ENCODE results near the gene TYW1B.
"Not testable (repeated sequence)": the region's sequence is repeated elsewhere in the genome, so short reads cannot be mapped to it uniquely, and the experiment has no call there.

Gene TYW1B

DNA sequence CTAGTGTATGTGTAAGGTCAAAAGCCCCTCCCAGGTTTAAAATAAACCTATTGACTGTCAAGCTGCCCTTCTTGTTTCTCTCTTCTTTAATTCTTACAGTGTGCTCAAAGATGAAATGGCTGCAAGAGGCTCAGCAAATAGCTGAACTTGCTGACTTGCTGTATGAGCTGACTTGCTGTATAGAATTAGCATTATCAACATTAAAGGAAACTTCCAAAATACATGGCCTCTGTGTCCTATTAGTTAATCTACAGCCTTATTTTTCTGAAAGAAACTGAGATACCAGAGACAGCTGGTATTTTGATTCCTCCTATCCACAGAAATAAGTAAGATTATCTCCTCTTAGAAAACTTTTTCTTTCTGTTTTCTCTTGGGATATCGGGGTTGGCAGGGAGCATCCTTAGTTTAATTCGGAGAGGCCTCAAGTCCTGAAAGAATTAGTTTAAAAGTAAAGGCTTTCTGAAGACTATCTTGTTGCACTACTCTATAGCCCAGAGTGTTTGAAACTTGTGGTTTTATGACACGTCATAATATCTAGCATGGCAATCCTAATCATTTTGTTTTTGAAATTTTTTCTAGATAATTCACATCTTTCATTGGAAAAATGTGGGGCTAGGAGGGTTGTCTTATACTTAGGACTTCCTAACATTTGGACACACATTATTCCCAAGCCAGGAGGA is 119.5 kb downstream of the TYW1B start:
- not testable (repeated sequence) for DNase-seq (ENCODE audit: low read depth, low spot score); H3K27ac ChIP-seq

DNA sequence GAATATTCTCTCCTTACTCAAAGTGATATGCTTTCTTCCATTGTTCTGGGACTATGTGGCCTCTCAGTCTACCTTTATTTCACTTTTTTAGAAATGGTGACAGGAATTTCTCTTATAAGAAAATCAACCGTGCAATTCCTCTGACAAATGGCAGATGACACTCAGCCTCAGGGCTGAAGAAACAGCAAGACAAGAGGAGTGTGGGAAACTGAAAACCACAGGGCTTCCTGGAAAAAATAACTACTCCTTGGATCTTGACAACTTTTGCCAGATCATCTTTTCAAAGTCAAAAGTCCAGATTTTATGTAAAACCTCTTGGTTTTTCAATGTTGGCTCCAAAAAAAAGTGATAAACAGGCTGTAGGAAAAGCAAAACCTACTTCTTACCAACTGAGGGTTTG is 121.5 kb downstream of the TYW1B start:
- DNase-seq (ENCODE audit: low read depth, low spot score): no peak
- H3K27ac ChIP-seq: no peak overlapping the region

DNA sequence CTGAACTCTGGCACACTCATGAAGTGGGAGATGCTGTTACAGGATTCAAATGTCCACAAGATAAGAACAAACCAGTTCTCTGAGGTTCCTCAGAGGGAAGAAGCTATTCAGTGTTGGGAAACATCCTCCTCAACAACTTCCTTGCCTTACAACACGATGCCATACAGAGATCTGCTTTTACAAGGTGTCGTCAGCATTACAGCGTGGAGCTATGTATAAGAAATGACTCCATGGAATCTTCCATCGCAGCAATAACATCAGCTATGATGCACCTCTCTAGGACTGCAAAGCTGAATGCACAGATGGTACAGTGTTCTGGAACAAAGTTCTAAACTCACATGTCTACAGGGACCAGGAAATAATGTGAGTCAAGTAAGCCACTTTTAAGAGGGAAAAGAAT is 122.3 kb downstream of the TYW1B start:
- H3K27ac ChIP-seq; DNase-seq (ENCODE audit: low read depth, low spot score): not testable (repeated sequence)

DNA sequence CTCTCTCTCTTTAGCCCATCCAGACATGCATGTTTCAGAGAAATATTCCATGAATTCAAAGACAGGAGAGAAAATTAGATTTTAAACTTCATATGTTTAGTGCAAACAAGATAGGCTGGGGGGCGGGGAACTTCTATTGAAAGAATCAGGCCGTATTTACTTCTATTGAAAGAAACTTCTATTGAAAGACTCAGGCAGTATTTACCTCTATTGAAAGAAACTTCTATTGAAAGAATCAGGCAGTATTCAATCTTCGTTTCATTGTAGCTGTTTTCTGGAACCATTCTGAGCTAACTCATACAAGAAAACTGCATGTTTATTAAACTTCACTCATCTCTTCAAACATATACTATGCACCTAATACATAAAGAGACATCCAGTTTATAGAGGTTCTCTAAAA is 123.1 kb downstream of the TYW1B start:
- no peak for DNase-seq (ENCODE audit: low read depth, low spot score)
- H3K27ac ChIP-seq: no peak overlapping the region

DNA sequence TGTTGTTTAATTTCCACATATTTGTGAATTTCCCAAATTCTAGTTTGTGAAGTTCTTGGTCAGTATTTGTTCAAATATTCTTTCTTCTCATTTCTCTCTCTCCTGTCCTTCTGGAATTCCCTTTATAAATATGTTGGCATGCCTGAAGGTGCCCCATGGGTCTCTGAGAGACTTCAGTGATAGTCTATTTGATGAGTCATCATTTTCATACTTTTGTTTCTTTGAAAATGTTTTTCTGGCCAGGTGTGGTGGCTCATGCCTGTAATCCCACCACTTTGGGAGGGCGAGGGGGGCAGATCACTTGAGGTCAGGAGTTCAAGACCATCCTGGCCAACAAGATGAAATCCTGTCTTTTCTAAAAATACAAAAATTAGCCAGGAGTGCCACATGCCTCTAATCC is 127.5 kb downstream of the TYW1B start:
- not testable (repeated sequence) for DNase-seq (ENCODE audit: low read depth, low spot score)

DNA sequence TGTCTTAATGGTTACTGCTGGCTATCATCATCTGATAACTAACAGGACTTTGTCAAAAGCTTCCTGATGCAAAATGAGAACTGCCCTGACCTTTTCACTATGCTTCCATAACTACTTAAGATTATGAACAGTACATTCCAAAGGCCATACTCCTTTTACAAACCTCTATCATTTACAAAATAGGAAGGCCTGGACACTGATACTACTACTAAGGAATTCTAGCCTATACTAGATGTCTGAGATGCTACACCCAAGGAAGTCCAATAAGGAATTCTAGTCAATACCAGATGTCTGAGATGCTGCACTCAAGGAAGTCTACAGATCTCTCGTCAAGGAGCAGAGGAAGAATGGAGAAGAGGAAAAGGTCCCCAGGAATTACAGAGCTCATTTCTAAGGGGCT is 130.9 kb downstream of the TYW1B start:
- not testable (repeated sequence) for H3K27ac ChIP-seq; DNase-seq (ENCODE audit: low read depth, low spot score)

More for the DNA sequence above, 127.5 kb downstream of the TYW1B start:
- H3K27ac ChIP-seq: not testable (repeated sequence)

DNA sequence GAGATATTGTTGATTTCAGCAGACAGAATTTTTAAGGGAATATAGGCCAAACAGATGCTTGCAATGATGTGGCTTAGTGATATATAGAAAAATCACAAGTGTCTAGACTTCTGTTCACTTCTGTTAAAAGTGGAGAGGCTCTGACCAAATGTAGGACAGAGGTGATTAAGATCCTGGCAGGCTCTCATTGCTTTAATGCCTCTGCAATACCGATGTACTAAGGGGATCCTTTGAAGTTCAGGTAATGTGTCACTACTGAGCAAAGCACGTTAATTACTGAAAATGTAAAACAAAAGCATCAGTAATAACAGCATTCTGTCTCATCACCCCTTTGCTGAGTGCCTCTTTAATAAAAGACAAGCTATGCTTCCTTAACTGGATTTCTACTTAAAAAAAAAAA is 131.4 kb downstream of the TYW1B start:
- not testable (repeated sequence) for H3K27ac ChIP-seq; DNase-seq (ENCODE audit: low read depth, low spot score)

DNA sequence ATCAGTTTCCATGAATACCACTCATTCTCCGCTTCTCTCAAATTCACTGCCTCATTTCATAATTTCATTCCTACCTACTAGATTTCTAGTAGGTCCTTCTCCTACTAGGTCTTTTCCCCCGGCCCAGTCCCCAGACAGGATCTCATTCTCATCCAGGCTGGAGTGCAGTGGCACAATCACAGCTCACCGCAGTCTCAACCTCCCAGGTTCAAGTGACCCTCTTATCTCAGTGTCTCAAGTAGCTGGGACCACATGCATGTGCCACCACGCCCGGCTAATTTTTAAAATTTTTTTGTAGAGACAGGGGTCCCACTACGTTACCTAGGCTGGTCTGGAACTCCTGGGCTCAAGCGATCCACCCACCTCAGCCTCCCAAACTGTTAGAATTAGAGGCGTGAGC is 132.5 kb downstream of the TYW1B start:
- DNase-seq (ENCODE audit: low read depth, low spot score): not testable (repeated sequence)

DNA sequence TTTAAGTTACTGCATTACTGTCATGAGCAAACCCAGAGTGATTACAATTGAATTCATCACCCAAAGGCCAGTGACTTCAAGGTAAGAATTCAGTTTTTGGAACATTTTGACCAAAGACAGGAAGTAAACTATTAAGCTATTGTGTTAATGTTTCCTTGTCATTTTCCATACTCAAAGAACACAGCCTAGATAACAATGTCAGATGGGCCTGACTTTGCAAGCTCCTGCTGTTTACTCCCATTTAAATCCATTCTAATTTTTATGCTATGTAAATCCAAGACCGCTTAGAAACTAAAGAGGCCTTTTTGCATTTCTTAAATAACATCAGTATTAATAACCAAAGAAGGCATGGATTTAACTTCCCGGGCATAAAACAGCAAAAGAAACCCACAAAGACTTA is 136.6 kb downstream of the TYW1B start:
- DNase-seq (ENCODE audit: low read depth, low spot score); H3K27ac ChIP-seq: not testable (repeated sequence)

More for the DNA sequence above, 132.5 kb downstream of the TYW1B start:
- H3K27ac ChIP-seq: not testable (repeated sequence)

DNA sequence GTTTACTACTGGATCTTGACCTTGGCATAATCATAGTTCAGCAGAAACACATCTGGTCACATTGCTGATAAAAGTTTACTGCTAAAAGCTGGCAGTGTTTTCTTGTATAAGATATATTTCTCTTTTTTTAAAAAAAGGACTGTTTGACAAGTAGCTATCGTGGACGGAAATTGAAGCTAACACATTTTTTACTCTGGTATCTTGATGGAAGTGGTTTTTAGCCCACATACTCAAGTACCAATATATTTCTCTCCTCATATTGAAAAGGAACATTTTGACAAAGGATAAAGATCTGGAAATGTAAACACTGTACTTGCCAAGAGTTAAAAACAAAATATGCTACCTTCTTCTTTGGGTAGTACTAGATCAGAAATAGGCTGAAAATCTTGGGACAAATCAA is 137.8 kb downstream of the TYW1B start:
- not testable (repeated sequence) for DNase-seq (ENCODE audit: low read depth, low spot score); H3K27ac ChIP-seq

DNA sequence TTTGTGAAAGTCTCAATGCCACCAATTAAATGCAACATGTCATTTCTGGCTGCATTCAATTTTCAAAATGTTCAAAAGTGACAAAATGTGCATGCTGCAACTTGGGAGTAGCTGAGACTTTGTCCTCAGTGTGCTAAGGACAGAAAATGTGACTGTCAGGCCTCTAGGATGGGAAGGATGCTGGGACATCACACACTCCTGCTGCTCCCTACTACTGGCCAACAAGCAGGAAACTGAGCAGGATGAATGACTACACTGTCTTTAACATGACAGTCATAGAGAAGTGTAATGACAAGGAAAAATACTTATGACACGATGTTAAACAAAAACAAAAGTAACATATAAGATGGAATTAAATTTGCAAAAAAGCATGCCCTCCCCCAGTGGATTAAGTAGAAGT is 138.7 kb downstream of the TYW1B start:
- DNase-seq (ENCODE audit: low read depth, low spot score); H3K27ac ChIP-seq: not testable (repeated sequence)

DNA sequence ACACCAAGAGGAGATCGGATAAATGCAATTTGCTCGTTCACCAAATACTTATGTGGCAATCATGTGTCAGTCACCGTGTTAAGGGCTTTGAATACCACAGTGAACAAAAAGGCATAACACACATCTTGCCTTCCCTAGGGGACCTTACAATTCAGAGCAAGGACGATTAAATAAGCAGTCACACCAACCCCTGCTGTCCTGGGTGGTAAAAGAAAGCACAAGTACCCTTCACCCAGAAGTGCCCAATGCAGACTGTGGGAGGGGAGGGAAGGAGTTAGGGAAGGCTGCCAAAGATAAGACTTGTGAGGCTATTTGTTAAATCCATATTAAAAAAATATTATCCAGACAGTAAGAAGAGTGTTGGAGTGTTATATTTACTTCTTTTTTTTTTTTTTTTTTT is 146.8 kb downstream of the TYW1B start:
- not testable (repeated sequence) for DNase-seq (ENCODE audit: low read depth, low spot score); H3K27ac ChIP-seq

DNA sequence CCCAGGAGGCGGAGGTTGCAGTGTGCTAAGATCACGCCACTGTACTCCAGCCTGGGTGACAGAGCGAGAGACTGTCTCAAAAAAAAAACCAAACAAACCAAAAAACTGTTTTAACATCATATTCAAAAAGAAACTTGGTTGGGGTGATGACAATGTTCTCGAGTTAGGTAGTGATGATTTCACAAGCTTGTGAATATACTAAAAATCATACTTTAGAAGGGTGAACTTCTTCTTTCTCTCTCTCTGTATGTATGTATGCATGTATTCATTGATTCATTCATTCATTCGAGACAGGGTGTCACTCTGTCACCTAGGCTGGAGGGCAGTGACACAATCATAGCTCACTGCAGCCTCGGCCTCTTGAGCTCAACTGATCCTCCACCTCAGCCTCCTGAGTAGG is 151.1 kb downstream of the TYW1B start:
- H3K27ac ChIP-seq; DNase-seq (ENCODE audit: low read depth, low spot score): not testable (repeated sequence)

DNA sequence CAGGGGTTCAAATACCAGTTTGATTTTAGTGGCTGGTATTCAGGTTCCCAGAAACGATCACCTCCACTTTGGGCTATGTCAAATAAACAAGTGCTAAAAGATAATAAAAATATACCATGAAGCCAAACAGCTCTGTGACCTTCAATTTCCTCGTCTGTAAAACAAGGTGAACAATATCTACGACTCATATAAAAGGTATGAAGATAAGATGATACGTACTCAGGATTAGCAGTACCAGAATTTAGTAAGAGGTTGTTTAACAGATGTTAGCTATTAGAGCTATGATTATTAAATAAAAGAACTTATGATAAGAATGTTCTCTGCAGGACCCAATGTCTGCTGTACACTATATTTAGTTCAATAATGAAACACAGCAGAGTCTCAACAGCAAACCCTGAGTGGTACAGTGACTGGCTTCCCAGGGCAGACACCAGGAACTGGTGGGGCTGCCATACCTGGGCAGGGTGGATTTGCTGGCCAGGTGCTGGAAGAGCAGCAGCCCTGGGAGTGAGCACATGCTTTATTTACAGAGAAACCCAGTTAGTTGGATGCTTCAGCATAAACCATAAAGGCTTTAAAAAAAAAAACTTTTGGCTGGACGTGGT is 151.8 kb downstream of the TYW1B start:
- peak overlapping the region; percentile 13 for H3K27ac ChIP-seq
- DNase-seq (ENCODE audit: low read depth, low spot score): not testable (repeated sequence)

DNA sequence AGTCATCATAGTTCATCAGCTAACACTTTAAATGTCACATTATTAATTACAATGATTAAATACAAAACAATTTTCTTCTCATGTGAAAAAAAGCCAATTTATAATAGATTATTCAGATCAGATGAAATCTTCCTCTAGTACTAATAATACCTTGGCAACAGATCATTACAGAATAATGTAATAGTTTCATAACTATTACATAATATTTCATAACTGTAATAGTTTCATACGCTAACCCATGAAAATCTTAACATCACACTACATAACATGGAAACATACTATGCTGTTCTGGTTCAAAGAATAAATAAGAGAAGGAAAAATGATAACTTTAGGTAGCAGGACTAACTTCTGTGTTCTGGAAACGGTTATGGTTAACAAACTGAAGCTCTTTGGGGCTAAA is 152.3 kb downstream of the TYW1B start:
- H3K27ac ChIP-seq; DNase-seq (ENCODE audit: low read depth, low spot score): not testable (repeated sequence)

DNA sequence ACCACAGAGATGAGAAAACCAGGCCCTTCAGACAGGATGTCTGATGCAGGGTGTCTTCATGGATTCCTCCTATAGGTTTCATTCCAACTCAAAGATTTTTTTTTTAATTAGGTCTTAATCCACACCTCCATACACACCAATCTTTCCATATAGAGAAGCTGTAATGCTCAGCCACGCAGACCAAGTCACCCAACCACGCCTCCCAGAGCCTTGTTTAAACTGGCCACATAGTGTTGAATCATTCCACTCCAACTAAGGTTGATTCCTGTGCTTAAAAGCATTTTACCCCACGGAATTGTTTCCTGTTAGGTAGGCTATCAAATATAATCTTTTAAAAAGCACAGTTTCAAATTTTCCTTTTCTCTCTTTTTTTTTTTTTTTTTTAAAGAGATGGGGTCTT is 153.6 kb downstream of the TYW1B start:
- no peak for DNase-seq (ENCODE audit: low read depth, low spot score)
- no peak overlapping the region for H3K27ac ChIP-seq

DNA sequence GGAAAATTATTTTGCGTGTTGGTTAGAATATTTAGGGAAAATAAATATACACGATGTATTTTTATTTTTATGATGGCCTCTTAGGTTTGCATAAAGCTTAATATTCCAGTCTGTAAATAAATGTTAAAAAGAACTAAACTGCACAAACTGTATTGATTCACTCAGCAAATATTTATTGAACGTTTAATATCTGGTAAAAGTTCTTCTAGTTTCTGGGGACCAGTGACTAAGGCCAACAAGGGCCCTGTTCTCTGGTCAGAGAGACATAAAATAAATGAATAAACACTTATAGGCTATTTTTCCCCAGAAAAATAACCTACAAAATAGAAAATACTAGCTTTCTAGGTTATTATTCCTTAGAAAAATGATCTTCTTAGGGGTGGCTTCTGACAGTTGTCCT is 157.2 kb downstream of the TYW1B start:
- not testable (repeated sequence) for DNase-seq (ENCODE audit: low read depth, low spot score); H3K27ac ChIP-seq

DNA sequence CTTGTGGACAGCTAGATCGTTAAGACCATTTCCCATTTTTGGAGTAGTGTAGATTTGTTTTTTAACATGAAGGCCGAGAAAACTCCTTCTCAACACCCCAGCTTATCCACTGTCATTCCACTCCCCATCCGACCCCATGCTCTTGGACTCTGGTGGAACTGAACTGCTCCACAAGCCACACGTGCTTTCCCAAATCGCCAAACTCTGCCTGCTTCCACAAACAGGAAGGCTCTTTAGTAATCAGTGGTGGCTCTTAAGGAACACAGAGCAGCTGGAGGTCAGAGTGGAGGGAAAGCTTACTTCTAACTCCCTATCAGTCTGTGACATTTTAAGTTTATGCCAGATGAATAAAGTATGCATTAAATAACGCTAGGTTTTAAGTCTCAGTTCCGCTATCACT is 159.6 kb downstream of the TYW1B start:
- DNase-seq (ENCODE audit: low read depth, low spot score): not testable (repeated sequence)

DNA sequence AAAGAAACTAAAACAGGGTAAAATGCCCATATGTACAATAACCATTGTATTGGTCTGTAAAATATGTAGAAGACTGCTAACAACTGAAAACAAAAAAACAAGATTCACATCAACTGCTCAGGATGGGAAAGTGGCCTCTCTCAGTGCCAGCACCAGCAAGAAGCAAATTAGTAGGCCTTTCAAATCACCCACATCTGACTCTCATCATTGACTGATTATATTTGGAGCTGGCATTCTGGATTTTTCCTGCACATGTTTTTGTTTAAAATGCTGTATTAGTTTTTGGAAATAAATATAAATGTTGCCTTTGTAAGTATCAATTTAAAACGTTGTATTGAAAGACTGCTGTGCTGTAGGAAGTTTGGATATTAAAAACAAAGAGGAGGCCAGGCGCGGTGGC is 161.0 kb downstream of the TYW1B start:
- H3K27ac ChIP-seq; DNase-seq (ENCODE audit: low read depth, low spot score): not testable (repeated sequence)

More for the DNA sequence above, 159.6 kb downstream of the TYW1B start:
- not testable (repeated sequence) for H3K27ac ChIP-seq

DNA sequence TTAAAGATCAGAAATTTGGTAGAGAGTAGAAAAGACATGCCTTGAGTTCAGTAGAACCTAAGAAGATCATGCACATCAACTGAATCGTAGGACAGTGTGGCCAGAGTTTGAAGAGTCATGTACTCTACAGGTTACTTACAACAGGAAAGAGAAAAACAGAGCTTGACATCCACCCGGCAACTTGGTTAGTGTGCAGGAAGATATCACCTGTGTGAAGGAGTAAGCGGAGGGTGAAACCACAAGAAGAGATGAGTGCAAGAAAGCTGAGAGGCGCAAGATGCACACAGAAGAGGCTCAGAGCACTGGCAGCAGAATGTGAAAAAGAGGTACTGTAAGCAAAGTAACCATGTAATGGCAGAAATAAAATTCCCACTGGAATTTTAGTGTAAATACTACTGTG is 179.4 kb downstream of the TYW1B start:
- not testable (repeated sequence) for DNase-seq (ENCODE audit: low read depth, low spot score); H3K27ac ChIP-seq

DNA sequence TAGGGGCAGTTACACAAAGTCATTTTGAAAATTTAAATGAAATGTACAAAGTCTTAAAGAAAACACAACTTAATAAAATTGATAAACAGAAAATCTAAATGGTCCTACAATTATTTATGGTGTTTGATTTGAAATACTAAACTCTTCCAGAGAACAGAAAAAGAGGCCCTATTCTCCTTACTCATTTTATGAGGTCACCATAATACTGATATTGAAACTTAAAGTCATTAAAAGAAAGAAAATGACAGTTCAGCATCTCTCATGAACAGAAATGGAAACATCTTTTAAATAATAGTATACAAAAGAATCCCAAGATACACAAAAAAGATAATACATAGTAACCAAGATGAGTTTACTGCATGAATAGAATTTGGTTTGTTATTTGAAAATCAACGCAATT is 184.3 kb downstream of the TYW1B start:
- not testable (repeated sequence) for H3K27ac ChIP-seq; DNase-seq (ENCODE audit: low read depth, low spot score)

All from epithelial cell of prostate (primary cell).